CD4-positive, alpha-beta T cell treated with Interleukin-21 for 1 hour (primary cell): ENCODE measurements around the gene ZFYVE19.

Source experiments
- DNase-seq: peaks from one replicate; pipeline ENCODE4 v3.0.0-alpha.2; 2020

Gene ZFYVE19

GRCh38 chr15:40776537-40777141 is 30.2 kb upstream of the ZFYVE19 start:
- DNase-seq: peak; percentile 69

GRCh38 chr15:40782609-40783227 is 24.2 kb upstream of the ZFYVE19 start:
- DNase-seq: peak; percentile 84

GRCh38 chr15:40785164-40785563 is 21.7 kb upstream of the ZFYVE19 start:
- no peak for DNase-seq

- no peak for DNase-seq
Measured at GRCh38 chr15:40785814-40786213, 21.1 kb upstream of the ZFYVE19 start.

- peak; percentile 49 for DNase-seq
Measured at GRCh38 chr15:40787344-40787841, 19.5 kb upstream of the ZFYVE19 start.

GRCh38 chr15:40787991-40788390 is 18.9 kb upstream of the ZFYVE19 start:
- no peak for DNase-seq

GRCh38 chr15:40789119-40789518 is 17.8 kb upstream of the ZFYVE19 start:
- no peak for DNase-seq

- DNase-seq: no peak
Measured at GRCh38 chr15:40789999-40790398, 16.9 kb upstream of the ZFYVE19 start.

GRCh38 chr15:40790718-40791117 is 16.2 kb upstream of the ZFYVE19 start:
- no peak for DNase-seq

GRCh38 chr15:40792394-40792793 is 14.5 kb upstream of the ZFYVE19 start:
- DNase-seq: no peak

GRCh38 chr15:40793216-40793989 is 13.5 kb upstream of the ZFYVE19 start:
- DNase-seq: no peak

- DNase-seq: no peak
Measured at GRCh38 chr15:40796041-40796440, 10.8 kb upstream of the ZFYVE19 start.

GRCh38 chr15:40796512-40796911 is 10.4 kb upstream of the ZFYVE19 start:
- no peak for DNase-seq

GRCh38 chr15:40799523-40799922 is 7.4 kb upstream of the ZFYVE19 start:
- DNase-seq: no peak

- no peak for DNase-seq
Measured at GRCh38 chr15:40803076-40803475, 3.8 kb upstream of the ZFYVE19 start.

GRCh38 chr15:40803688-40804087 is 3.2 kb upstream of the ZFYVE19 start:
- no peak for DNase-seq

GRCh38 chr15:40806672-40807027 is 239 bp upstream of the ZFYVE19 start:
- no peak for DNase-seq

- no peak for DNase-seq
Measured at GRCh38 chr15:40807888-40808461, 1.1 kb downstream of the ZFYVE19 start.

GRCh38 chr15:40808861-40809450 is 2.1 kb downstream of the ZFYVE19 start:
- no peak for DNase-seq

- DNase-seq: no peak
Measured at GRCh38 chr15:40812721-40813425, 6.0 kb downstream of the ZFYVE19 start.

- no peak for DNase-seq
Measured at GRCh38 chr15:40815042-40815698, 8.3 kb downstream of the ZFYVE19 start.

GRCh38 chr15:40819048-40819447 is 12.2 kb downstream of the ZFYVE19 start:
- no peak for DNase-seq
